ENCODE results near the gene RBM4.
"Not testable (repeated sequence)": the region's sequence is repeated elsewhere in the genome, so short reads cannot be mapped to it uniquely, and the experiment has no call there.

The RBM4 gene

DNA sequence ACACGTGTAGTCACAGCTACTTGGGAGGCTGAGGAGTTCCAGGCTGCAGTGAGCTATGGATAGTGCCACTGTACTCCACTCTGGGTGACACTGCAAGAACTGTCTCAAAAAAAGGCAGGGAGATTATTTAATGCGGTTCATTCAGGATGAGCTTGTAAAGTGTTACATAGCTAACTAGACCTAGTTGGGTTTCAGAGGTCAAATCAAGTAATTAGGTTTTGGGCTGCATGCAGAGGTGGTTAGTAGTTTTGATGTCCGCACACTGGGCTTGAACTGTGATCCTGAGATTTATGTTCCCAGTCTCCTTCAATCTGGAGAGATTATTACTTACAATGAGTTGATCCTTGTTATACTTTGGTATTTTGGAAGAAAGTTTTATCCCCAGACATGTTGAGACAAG is 2.1 kb upstream of the RBM4 start:
- Histone ChIP-seq H3K9me3 (ENCODE audit: insufficient read depth, low read depth, low read length) (no peaks in the 10 kb centered on the region), H3K27me3 (ENCODE audit: insufficient read depth, low read length) (no peaks in the 10 kb centered on the region), H3K4me3 (ENCODE audit: low read length) (no peak overlapping the region), H3K36me3 (ENCODE audit: insufficient read depth, low read length) (peaks cover 51% of the 10 kb centered on the region), H3K4me1 (ENCODE audit: insufficient read depth, low read length) (peaks cover 24% of the 10 kb centered on the region), H3K27ac (ENCODE audit: low read depth, low read length) (peak overlapping the region; percentile 17; the same call in 1 of the 2 replicates), H3K9ac (ENCODE audit: low read depth, low read length) (no peak overlapping the region)
- WGBS = 88% methylated on average over 3 of the region's 3 CpGs

DNA sequence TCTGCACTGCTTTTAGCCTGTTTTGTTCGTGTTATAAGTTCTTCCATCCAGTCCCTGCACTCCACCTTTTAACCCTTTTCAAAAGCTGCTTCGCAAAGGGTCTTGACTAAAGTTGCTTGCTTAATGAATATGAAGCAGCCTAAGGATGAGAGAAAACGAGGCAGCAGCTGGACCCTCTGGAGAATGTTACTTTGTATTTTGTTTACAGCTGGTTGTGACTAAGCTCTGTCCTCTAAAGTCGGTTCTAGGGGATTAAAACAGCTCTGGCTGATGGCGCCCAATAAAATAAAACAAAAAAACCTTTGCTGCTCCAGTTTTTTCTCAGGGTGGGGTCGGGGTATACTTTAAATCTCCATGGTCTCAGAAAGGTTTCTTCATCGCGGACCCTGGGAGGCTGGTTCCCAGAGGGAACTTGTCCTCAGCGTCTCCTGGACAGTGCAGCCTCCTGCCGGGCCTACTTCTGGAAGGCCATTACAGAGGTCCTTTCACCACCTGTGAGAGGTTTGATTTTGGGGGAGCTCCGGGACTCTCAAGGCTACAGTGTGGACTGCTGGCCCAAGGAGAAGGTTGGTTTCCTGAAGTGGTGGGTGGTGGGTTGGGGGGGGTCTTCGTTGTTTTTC is 836 bp upstream of the RBM4 start:
- Histone ChIP-seq H3K4me1 (ENCODE audit: insufficient read depth, low read length) (peaks cover 35% of the 10 kb centered on the region), H3K9ac (ENCODE audit: low read depth, low read length) (peak overlapping the region; percentile 84), H3K4me3 (ENCODE audit: low read length) (peak overlapping the region; percentile 75), H3K9me3 (ENCODE audit: insufficient read depth, low read depth, low read length) (no peaks in the 10 kb centered on the region), H3K27ac (ENCODE audit: low read depth, low read length) (peak overlapping the region; percentile 85), H3K27me3 (ENCODE audit: insufficient read depth, low read length) (no peaks in the 10 kb centered on the region), H3K36me3 (ENCODE audit: insufficient read depth, low read length) (peaks cover 55% of the 10 kb centered on the region)
- 51% methylated on average over 12 of the region's 12 CpGs for WGBS

DNA sequence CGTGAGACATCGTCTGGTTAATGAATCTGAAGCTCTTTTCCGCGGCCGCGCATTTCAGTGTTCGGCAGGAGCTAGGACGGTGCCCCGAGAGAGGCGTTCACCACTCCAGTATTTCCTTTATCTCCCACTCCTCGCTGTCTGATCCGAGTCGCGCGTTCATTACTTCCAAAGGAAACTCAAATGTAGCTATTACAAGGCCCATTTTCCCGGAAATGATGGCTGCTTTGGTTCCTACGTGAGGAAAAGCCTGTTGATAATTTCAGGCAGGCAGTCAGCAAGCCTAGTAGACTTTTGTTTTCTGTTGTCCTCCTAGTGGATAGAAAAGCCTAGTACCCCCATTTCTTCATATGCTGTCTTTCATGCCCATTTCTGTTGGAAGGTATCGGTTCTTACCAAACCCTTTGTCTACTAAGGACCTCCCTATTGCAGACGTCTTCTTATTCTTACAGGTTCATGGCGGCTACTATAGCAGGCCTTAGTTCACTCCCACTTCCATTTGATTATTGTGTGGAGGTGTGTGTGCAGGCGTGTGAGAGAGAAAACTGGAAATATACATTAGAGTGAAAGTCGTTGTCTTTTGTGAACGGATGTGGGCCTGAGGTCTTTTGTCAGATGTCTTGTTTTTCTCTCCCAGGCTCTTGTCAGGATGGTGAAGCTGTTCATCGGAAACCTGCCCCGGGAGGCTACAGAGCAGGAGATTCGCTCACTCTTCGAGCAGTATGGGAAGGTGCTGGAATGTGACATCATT is 737 bp downstream of the RBM4 start:
- H3K4me1 ChIP-seq (ENCODE audit: insufficient read depth, low read length) = peaks cover 43% of the 10 kb centered on the region
- H3K4me3 ChIP-seq (ENCODE audit: low read length) = peak overlapping the region; percentile 75
- WGBS = 10% methylated on average over 25 of the region's 27 CpGs
- H3K9me3 ChIP-seq (ENCODE audit: insufficient read depth, low read depth, low read length) = no peaks in the 10 kb centered on the region
- no peaks in the 10 kb centered on the region for H3K27me3 ChIP-seq (ENCODE audit: insufficient read depth, low read length)
- peak overlapping the region; percentile 90 for H3K27ac ChIP-seq (ENCODE audit: low read depth, low read length)
- peaks cover 58% of the 10 kb centered on the region for H3K36me3 ChIP-seq (ENCODE audit: insufficient read depth, low read length)
- peak overlapping the region; percentile 98 for H3K9ac ChIP-seq (ENCODE audit: low read depth, low read length)

DNA sequence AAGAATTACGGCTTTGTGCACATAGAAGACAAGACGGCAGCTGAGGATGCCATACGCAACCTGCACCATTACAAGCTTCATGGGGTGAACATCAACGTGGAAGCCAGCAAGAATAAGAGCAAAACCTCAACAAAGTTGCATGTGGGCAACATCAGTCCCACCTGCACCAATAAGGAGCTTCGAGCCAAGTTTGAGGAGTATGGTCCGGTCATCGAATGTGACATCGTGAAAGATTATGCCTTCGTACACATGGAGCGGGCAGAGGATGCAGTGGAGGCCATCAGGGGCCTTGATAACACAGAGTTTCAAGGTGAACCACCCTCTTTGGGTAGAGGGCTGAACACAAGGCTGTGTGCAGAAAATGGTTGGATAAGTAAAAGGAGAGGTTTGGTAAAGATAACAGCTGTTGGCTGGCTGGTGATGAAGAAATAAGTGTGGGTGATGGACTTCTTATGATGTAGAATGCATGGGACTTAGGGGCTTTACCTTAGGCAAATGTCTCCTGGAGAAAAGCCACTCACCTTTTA is 1.4 kb downstream of the RBM4 start:
- Histone ChIP-seq H3K4me1 (ENCODE audit: insufficient read depth, low read length) (peaks cover 43% of the 10 kb centered on the region), H3K36me3 (ENCODE audit: insufficient read depth, low read length) (peaks cover 58% of the 10 kb centered on the region), H3K9ac (ENCODE audit: low read depth, low read length) (peak overlapping the region; percentile 98; the same call in 1 of the 2 replicates), H3K4me3 (ENCODE audit: low read length) (peak overlapping the region; percentile 75)
- 81% methylated on average over 7 of the region's 10 CpGs for WGBS
- H3K27me3 ChIP-seq (ENCODE audit: insufficient read depth, low read length); H3K27ac ChIP-seq (ENCODE audit: low read depth, low read length); H3K9me3 ChIP-seq (ENCODE audit: insufficient read depth, low read depth, low read length): not testable (repeated sequence)

DNA sequence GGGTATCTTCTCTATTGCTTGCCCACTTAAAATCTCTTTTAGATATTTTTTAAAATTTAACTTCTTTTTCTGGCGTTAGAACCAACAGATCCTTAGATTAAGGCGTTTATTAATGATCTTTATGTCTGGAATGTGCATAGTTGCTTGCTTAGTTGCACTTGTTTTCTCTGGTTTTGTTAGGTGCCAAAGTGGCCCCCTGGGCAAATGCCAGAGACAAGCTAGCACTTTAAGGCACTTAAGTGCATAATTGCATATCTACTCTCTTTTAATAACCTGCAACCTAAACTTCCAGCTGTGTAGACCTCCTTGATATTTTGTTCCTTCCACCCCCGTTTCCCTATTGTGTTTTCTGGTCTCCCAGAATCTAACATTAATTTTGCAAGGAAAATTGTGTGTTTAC is 3.3 kb downstream of the RBM4 start:
- WGBS = 79% methylated on average over 3 of the region's 3 CpGs
- Histone ChIP-seq H3K9me3 (ENCODE audit: insufficient read depth, low read depth, low read length) (no peaks in the 10 kb centered on the region), H3K27ac (ENCODE audit: low read depth, low read length) (no peak overlapping the region), H3K27me3 (ENCODE audit: insufficient read depth, low read length) (no peaks in the 10 kb centered on the region), H3K9ac (ENCODE audit: low read depth, low read length) (peak overlapping the region; percentile 20; the same call in 1 of the 2 replicates), H3K4me1 (ENCODE audit: insufficient read depth, low read length) (peaks cover 43% of the 10 kb centered on the region), H3K36me3 (ENCODE audit: insufficient read depth, low read length) (peaks cover 72% of the 10 kb centered on the region), H3K4me3 (ENCODE audit: low read length) (peak overlapping the region; percentile 75)

DNA sequence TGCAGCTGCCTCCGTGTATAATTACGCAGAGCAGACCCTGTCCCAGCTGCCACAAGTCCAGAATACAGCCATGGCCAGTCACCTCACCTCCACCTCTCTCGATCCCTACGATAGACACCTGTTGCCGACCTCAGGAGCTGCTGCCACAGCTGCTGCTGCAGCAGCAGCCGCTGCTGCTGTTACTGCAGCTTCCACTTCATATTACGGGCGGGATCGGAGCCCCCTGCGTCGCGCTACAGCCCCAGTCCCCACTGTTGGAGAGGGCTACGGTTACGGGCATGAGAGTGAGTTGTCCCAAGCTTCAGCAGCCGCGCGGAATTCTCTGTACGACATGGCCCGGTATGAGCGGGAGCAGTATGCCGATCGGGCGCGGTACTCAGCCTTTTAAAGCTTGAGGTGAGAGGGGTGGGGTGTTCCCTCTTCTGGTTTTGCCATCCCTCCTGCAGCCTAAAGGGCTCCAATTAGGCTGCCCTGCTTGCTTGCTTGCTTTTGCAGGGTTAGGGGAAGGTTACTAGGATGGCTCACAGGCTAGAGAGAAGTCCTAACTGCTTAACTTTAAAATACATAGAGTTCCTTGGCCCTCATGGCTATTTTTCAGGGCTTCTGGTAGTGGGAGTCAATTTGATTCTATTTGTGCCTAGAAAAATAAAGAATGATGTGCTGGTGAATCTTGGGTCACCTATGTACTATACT is 5.4 kb downstream of the RBM4 start:
- H3K4me1 ChIP-seq (ENCODE audit: insufficient read depth, low read length) = peaks cover 36% of the 10 kb centered on the region
- no peaks in the 10 kb centered on the region for H3K9me3 ChIP-seq (ENCODE audit: insufficient read depth, low read depth, low read length)
- 95% methylated on average over 24 of the region's 24 CpGs for WGBS
- no peaks in the 10 kb centered on the region for H3K27me3 ChIP-seq (ENCODE audit: insufficient read depth, low read length)
- H3K4me3 ChIP-seq (ENCODE audit: low read length) = peak overlapping the region; percentile 12
- peaks cover 91% of the 10 kb centered on the region for H3K36me3 ChIP-seq (ENCODE audit: insufficient read depth, low read length)
- H3K27ac ChIP-seq (ENCODE audit: low read depth, low read length) = no peak overlapping the region
- no peak overlapping the region for H3K9ac ChIP-seq (ENCODE audit: low read depth, low read length)

DNA sequence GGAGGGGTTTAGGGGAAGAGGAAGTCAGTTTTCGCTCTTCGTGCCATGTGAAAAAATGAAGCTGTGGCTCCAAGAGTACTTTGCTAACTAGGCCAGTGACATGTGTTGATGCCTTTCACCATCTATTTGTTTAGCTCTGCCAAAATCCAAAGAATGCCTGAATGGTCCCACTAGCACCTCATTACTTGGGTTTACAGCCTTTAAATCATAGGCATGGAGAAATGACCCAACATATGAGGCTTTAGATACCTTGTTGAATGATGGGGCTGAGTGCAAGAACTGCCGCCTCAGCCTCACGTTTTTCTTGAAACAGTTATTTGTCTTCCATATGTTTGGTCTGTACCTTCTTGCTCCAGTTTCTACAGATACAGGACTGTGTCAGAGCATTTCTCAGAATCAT is 8.3 kb downstream of the RBM4 start:
- peaks cover 90% of the 10 kb centered on the region for H3K36me3 ChIP-seq (ENCODE audit: insufficient read depth, low read length)

DNA sequence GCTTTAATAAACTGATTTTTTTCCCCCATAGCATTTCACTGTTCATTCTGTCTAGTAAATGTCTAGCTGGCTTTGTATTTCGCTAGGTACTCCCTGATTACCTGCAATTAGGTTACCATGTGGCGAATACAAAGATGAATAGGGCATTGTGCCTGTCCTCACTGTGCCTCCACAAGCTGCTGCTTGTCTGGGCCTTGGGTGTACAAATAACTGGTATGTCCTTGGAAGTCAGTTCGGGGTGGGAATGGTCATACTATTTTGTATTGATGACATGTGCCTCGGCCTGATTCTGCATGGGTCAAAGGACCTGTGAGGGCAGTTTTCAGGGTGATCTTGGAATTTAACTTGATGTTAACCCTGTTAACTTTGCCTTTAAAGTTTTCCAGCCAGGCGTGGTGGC is 11.4 kb downstream of the RBM4 start:
- H3K27ac ChIP-seq (ENCODE audit: low read depth, low read length) = no peak overlapping the region
- H3K36me3 ChIP-seq (ENCODE audit: insufficient read depth, low read length) = peaks cover 77% of the 10 kb centered on the region
- WGBS = 93% methylated on average over 5 of the region's 5 CpGs
- no peak overlapping the region for H3K4me3 ChIP-seq (ENCODE audit: low read length)
- H3K4me1 ChIP-seq (ENCODE audit: insufficient read depth, low read length) = no peaks in the 10 kb centered on the region
- H3K9me3 ChIP-seq (ENCODE audit: insufficient read depth, low read depth, low read length) = no peaks in the 10 kb centered on the region
- H3K9ac ChIP-seq (ENCODE audit: low read depth, low read length) = no peak overlapping the region
- H3K27me3 ChIP-seq (ENCODE audit: insufficient read depth, low read length) = no peaks in the 10 kb centered on the region

More for the DNA sequence above, 8.3 kb downstream of the RBM4 start:
- H3K4me3 ChIP-seq (ENCODE audit: low read length) = no peak overlapping the region
- H3K4me1 ChIP-seq (ENCODE audit: insufficient read depth, low read length) = peaks cover 17% of the 10 kb centered on the region
- no peak overlapping the region for H3K9ac ChIP-seq (ENCODE audit: low read depth, low read length)
- H3K9me3 ChIP-seq (ENCODE audit: insufficient read depth, low read depth, low read length) = no peaks in the 10 kb centered on the region
- no peak overlapping the region for H3K27ac ChIP-seq (ENCODE audit: low read depth, low read length)
- no peaks in the 10 kb centered on the region for H3K27me3 ChIP-seq (ENCODE audit: insufficient read depth, low read length)
- WGBS = 94% methylated on average over 4 of the region's 4 CpGs

DNA sequence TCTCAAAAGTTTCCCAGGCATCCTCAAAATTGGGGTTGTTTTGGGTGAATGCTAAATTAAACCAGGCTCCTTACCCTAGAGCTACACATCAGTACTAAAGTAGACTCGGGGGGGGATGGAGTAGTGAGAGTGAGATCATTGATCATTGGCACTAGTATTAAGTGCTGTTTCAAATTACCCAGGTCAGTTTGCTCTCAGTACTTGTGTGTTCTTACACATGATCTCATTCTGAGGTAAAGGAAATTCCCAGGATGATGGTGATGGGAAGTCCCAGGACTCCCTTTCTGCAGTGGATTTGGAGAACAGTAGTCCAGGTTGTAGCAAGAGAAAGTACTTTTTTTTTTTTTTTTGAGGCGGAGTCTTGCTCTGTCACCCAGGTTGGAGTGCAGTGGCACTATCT is 12.5 kb downstream of the RBM4 start:
- no peak overlapping the region for H3K9ac ChIP-seq (ENCODE audit: low read depth, low read length)
- H3K9me3 ChIP-seq (ENCODE audit: insufficient read depth, low read depth, low read length) = no peaks in the 10 kb centered on the region
- no peak overlapping the region for H3K4me3 ChIP-seq (ENCODE audit: low read length)
- 95% methylated on average over 2 of the region's 2 CpGs for WGBS
- no peaks in the 10 kb centered on the region for H3K27me3 ChIP-seq (ENCODE audit: insufficient read depth, low read length)
- H3K4me1 ChIP-seq (ENCODE audit: insufficient read depth, low read length) = no peaks in the 10 kb centered on the region
- no peak overlapping the region for H3K27ac ChIP-seq (ENCODE audit: low read depth, low read length)
- peaks cover 66% of the 10 kb centered on the region for H3K36me3 ChIP-seq (ENCODE audit: insufficient read depth, low read length)

DNA sequence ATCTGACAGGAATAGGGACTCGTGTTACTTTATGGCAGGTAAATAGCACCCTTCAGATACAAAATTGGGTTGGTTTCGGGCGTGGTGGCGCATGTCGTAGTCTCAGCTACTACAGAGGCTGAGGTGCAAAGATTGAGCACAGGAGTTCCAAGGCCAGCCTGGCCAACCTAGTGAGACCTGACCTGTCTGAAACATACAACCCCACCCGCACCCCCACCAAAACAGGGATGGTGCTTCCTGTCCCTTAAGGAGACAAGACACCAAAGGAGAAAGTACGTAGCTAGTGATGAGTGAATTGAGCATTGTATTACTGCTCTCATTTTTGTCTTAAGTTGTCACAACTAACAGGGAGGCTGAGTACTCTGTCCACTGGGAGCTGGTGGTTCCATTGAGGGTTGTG is 14.1 kb downstream of the RBM4 start:
- no peak overlapping the region for H3K9ac ChIP-seq (ENCODE audit: low read depth, low read length)
- 94% methylated on average over 7 of the region's 7 CpGs for WGBS
- no peak overlapping the region for H3K27ac ChIP-seq (ENCODE audit: low read depth, low read length)
- no peaks in the 10 kb centered on the region for H3K9me3 ChIP-seq (ENCODE audit: insufficient read depth, low read depth, low read length)
- H3K27me3 ChIP-seq (ENCODE audit: insufficient read depth, low read length) = no peaks in the 10 kb centered on the region
- H3K4me1 ChIP-seq (ENCODE audit: insufficient read depth, low read length) = no peaks in the 10 kb centered on the region
- no peak overlapping the region for H3K4me3 ChIP-seq (ENCODE audit: low read length)
- peaks cover 62% of the 10 kb centered on the region for H3K36me3 ChIP-seq (ENCODE audit: insufficient read depth, low read length)

DNA sequence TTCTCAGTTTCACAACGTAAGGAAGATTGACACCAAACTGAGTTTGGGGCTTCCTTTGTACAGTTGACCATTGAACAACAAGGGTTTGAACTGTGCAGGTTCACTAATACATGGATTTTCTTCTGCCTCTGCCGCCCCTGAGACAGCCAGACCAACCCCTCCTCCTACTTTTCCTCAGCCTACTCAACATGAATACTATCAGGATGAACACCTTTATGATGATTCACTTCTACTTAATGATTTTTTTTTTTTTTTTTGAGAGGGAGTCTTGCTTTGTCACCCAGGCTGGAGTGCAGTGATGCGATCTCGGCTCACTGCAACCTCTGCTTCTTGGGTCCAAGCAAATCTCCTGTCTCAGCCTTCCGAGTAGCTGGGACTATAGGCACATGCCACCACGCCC is 14.6 kb downstream of the RBM4 start:
- WGBS = 98% methylated on average over 6 of the region's 6 CpGs
- Histone ChIP-seq H3K36me3 (ENCODE audit: insufficient read depth, low read length) (peaks cover 60% of the 10 kb centered on the region), H3K27me3 (ENCODE audit: insufficient read depth, low read length) (no peaks in the 10 kb centered on the region), H3K9ac (ENCODE audit: low read depth, low read length) (no peak overlapping the region), H3K9me3 (ENCODE audit: insufficient read depth, low read depth, low read length) (no peaks in the 10 kb centered on the region), H3K27ac (ENCODE audit: low read depth, low read length) (no peak overlapping the region), H3K4me3 (ENCODE audit: low read length) (no peak overlapping the region), H3K4me1 (ENCODE audit: insufficient read depth, low read length) (no peaks in the 10 kb centered on the region)
